Neural progenitor cell (in vitro differentiated cells): Measurements from ENCODE around the gene OLFM1.

Experiments
- CTCF ChIP-seq: fragments of 200-600 bp; sonication (generic); IDR thresholded peaks from 2 replicates; pipeline ENCODE4 v1.5.1; 2017; ENCODE audit warnings: antibody characterized with exemption, mild to moderate bottlenecking
- EZH2phosphoT487 ChIP-seq: fragments of 200-600 bp; sonication (generic); IDR thresholded peaks from 2 replicates; pipeline ENCODE4 v1.6.1; 2017; ENCODE audit warnings: antibody characterized with exemption

DNA sequence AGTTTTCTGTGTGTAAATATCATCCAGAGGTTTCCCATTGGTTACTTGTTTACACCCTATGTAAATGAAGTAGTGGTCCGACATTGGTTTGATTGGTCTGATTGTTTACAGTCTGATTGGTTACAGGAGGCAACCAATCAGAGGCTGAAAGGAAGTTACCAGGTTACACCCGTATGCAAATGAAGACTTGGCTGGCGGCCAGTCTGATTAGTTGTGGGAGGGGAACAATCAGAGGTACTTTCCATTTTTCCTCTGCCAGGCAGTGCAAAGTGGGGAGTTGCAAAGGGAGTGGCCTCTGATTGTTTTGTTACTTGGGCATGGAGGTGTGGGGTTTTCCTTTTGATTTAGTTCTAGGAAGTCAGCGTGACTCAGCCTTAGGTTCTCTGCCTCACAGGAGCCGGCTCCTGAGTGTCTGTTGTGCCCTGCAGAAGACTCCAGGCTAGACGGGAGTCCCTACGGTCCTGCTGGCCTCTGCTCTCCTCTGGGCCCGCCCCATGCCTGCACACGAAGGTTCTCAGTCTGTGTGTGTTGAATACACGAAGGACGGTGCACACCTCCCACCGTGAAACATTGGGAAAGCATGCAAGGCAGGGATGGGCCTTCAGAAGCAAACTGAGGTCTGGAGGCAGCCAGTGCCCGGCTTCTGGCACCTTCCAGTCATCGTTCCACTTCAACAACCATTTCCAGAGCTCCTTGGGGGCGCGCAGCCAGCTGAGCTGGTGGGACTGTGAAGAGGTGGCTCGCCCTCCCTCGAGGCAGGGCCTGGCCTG is 42.9 kb downstream of the OLFM1 start:
- TF ChIP-seq CTCF (no peak), EZH2phosphoT487 (no peak)
